Endothelial cell (in vitro differentiated cells): ENCODE results near the gene ACMSD. TPM values are rescaled to one million over a fixed set of nuclear protein-coding genes. Genes with fewer than 3 reads are reported as not detected.

ENCODE experiments used
- DNase-seq: peaks from one replicate; pipeline ENCODE4 v3.0.0; 2021; ENCODE audit warnings: low spot score
- H3K27ac Mint-ChIP-seq: one replicate; pipeline ENCODE4 v1.8.0; 2021; ENCODE audit warnings: mixed read lengths, inconsistent platforms; ENCODE audit not compliant: unreplicated experiment
- H3K27me3 Mint-ChIP-seq: one replicate; pipeline ENCODE4 v1.8.0; 2021; ENCODE audit warnings: mild to moderate bottlenecking, moderate library complexity, mixed read lengths, inconsistent platforms; ENCODE audit not compliant: unreplicated experiment
- H3K36me3 Mint-ChIP-seq: one replicate; pipeline ENCODE4 v1.8.0; 2021; ENCODE audit warnings: mild to moderate bottlenecking, low read depth, mixed read lengths, inconsistent platforms; ENCODE audit not compliant: unreplicated experiment
- H3K4me1 Mint-ChIP-seq: one replicate; pipeline ENCODE4 v1.8.0; 2021; ENCODE audit warnings: mild to moderate bottlenecking, mixed read lengths, inconsistent platforms; ENCODE audit not compliant: unreplicated experiment
- H3K4me3 Mint-ChIP-seq: one replicate; pipeline ENCODE4 v1.8.0; 2021; ENCODE audit warnings: mild to moderate bottlenecking, mixed read lengths, inconsistent platforms; ENCODE audit not compliant: unreplicated experiment
- H3K9me3 Mint-ChIP-seq: one replicate; pipeline ENCODE4 v1.8.0; 2021; ENCODE audit warnings: mixed read lengths, inconsistent platforms; ENCODE audit not compliant: unreplicated experiment
- total RNA-seq: library from RNA; stranded (reverse); fragmentation: NEBNext Ultra II Directional; extraction: Animal tissue kit (Norgen Biotek cat#: 25700); gene quantifications from one replicate; pipeline ENCODE4 v1.2.1, GENCODE V29; 2021; ENCODE audit not compliant: unreplicated experiment
- TF ChIP-seq, protein P1 (sequence below): fragments of 200-600 bp; sonication (generic); IDR thresholded peaks from one replicate; pipeline ENCODE4 v1.5.0; 2021; ENCODE audit warnings: antibody characterized with exemption; ENCODE audit not compliant: unreplicated experiment

The ACMSD gene
- total RNA-seq, 1 donor from 2014 or later, result not detected

DNA sequence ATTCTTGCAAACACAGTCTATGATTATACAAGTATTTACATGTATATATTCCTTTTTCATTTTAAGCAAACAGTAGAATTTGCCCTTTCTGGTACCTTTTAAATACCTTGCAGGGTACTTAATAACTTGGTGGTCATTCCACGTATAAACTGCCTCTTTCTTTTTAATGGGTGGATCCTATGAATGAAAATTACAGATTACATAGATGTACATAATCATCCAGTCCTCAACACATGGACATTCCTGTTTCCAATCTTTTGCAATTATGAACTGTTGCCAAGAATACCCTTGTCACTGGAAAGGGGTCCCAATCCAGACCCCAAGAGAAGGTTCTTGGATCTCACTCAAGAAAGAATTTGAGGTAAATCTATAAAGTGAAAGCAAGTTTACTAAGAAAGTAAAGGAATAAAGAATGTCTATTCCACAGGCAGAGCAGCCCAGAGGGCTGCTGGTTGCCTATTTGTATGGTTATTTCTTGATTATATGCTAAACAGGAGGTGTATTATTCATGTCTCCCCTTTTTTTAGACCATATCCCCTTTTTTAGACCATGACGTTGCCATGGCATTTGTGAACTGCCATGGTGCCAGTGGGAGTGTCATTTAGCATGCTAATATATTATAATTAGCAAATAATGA is 72.5 kb downstream of the ACMSD start:
- Mint-ChIP-seq H3K9me3 (no peaks in the 10 kb centered on the region), H3K4me1 (no peaks in the 10 kb centered on the region), H3K36me3 (no peaks in the 10 kb centered on the region), H3K27ac (no peak overlapping the region), H3K4me3 (no peak overlapping the region), H3K27me3 (no peaks in the 10 kb centered on the region)
- TF ChIP-seq, protein P1, sequence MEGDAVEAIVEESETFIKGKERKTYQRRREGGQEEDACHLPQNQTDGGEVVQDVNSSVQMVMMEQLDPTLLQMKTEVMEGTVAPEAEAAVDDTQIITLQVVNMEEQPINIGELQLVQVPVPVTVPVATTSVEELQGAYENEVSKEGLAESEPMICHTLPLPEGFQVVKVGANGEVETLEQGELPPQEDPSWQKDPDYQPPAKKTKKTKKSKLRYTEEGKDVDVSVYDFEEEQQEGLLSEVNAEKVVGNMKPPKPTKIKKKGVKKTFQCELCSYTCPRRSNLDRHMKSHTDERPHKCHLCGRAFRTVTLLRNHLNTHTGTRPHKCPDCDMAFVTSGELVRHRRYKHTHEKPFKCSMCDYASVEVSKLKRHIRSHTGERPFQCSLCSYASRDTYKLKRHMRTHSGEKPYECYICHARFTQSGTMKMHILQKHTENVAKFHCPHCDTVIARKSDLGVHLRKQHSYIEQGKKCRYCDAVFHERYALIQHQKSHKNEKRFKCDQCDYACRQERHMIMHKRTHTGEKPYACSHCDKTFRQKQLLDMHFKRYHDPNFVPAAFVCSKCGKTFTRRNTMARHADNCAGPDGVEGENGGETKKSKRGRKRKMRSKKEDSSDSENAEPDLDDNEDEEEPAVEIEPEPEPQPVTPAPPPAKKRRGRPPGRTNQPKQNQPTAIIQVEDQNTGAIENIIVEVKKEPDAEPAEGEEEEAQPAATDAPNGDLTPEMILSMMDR, result no peak
- DNase-seq, result no peak

DNA sequence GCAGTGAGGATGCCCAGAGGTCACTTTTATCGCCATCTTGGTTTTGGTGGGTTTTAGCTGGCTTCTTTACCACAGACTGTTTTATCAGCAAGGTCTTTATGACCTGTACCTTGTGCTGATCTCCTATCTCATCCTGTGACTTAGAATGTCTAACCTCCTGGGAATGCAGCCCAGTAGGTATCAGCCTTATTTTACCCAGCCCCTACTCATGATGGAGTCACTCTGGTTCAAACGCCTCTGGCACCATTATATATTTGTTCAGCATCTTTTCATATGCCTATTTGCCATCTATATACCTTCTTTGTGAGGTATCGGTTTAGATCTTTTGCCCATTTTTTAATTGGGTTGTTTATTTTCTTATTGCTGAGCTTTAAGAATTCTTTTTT is 73.0 kb downstream of the ACMSD start:
- Mint-ChIP-seq H3K27ac (no peak overlapping the region), H3K4me1 (no peaks in the 10 kb centered on the region), H3K4me3 (no peak overlapping the region), H3K36me3 (no peaks in the 10 kb centered on the region), H3K27me3 (no peaks in the 10 kb centered on the region), H3K9me3 (no peaks in the 10 kb centered on the region)
- TF ChIP-seq, protein P1, result no peak
- no peak for DNase-seq

DNA sequence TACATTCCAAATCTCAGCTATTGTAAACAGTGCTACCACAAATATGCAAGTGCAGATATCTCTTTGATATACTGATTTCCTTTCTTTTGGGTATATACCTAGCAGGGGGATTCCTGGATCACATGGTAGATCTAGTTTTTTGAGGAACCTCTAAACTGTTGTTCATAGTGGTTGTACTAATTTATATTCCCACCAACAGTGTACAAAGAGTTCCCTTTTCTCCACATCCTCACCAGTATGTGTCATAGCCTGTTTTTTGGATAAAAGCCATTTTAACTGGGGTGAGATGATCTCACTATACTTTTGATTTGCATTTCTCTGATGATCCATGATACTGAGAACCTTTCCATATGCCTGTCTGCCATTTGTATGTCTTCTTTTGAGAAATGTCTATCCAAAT is 73.9 kb downstream of the ACMSD start:
- Mint-ChIP-seq H3K36me3 (no peaks in the 10 kb centered on the region), H3K4me3 (no peak overlapping the region), H3K9me3 (no peaks in the 10 kb centered on the region), H3K27ac (peak overlapping the region; percentile 13), H3K27me3 (no peaks in the 10 kb centered on the region), H3K4me1 (no peaks in the 10 kb centered on the region)
- TF ChIP-seq, protein P1, result no peak
- DNase-seq, result no peak

DNA sequence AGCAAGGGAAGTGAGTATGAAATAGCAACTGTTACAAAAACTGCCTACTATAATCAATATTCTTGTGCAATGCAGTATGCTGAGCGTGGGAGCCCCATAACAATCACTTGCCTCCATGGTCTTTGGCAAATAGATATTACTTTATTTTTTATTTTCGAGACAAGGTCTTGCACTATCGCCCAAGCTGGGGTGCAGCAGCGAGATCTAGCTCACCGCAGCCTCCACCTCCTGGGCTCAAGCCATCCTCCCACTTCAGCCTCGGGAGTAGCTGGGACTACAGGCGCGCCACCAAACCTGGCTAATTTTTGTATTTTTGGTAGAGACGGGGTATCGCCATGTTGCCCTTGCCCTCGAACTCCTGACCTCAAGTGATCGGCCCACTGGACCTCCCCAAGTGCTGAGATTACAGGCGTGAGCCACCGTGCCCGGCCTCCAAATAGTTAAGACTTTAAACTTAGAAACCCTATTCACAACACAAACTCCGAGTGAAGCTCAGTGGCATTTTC is 79.0 kb downstream of the ACMSD start:
- Mint-ChIP-seq H3K4me1 (peaks cover 20% of the 10 kb centered on the region), H3K36me3 (peaks cover 17% of the 10 kb centered on the region), H3K27ac (peak overlapping the region; percentile 99), H3K9me3 (no peaks in the 10 kb centered on the region), H3K27me3 (peaks cover 14% of the 10 kb centered on the region), H3K4me3 (peak overlapping the region; percentile 99)
- TF ChIP-seq, protein P1, result no peak
- peak; percentile 3 for DNase-seq

DNA sequence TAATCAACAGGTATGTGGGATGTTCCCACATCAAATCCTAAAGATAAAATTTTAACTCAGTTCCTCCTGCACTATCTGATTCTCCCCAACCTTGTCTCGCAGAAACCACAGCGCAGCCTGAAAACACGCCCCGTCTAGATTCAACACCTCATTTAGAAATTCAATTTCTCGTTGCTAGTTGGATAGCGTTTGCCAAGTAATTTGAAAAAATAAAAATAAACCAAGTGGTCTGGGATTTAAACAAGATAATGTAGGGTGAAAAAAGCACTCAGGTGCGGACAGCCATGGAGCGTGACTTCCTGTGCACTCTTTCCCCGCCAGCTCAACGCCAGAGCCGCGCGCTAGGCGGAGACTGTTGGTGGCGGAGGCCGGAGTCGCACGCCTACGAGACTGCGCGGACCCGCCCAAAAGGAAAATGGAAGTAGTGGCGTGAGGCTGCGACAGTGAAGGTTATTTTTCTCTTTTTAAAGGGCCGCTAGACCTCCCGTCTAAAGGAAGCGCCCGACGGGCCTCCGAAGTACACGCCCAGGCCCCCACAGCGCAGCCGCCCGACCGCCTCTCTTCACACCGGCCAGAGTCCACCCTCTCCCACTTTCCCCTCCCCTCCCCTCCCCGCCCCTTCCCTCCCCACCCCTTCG is 79.6 kb downstream of the ACMSD start:
- H3K9me3 Mint-ChIP-seq, result no peaks in the 10 kb centered on the region
- peaks cover 14% of the 10 kb centered on the region for H3K27me3 Mint-ChIP-seq
- H3K4me1 Mint-ChIP-seq, result peaks cover 20% of the 10 kb centered on the region
- H3K4me3 Mint-ChIP-seq, result peak overlapping the region; percentile 99
- peak overlapping the region; percentile 99 for H3K27ac Mint-ChIP-seq
- TF ChIP-seq, protein P1, result no peak
- H3K36me3 Mint-ChIP-seq, result peaks cover 17% of the 10 kb centered on the region
- peak; percentile 82 for DNase-seq
